ENCODE data around the gene PREPL. TPM values are rescaled to one million over a fixed set of nuclear protein-coding genes. Genes with fewer than 3 reads are reported as not detected.

The PREPL gene
- polyA plus RNA-seq, 1 donor (not counting 4 experiments of a cell fraction or from before 2014, with no cell fraction given): 36.4 TPM

- no peaks in the 10 kb centered on the region for H3K9me1 ChIP-seq (ENCODE audit: control insufficient read depth, extremely low read depth, insufficient read depth, low read length)
- no peaks in the 10 kb centered on the region for H3K27me3 ChIP-seq (ENCODE audit: control insufficient read depth, extremely low read depth, insufficient read depth, low read length)
- FAIRE-seq (no peak), DNase-seq (ENCODE audit: low read depth, low spot score) (no peak)
- no peaks in the 10 kb centered on the region for H3K9me3 ChIP-seq (ENCODE audit: control insufficient read depth, low read depth, low read length)
- no peak overlapping the region for H2AFZ ChIP-seq (ENCODE audit: control insufficient read depth, low read length)
- no peak overlapping the region for H3K27ac ChIP-seq (ENCODE audit: control insufficient read depth, insufficient read depth, low read length)
- H3K4me3 ChIP-seq (ENCODE audit: control insufficient read depth in 2 of 3, extremely low read depth in 1 of 3, insufficient read depth in 2 of 3, low read depth in 1 of 3, low read length in 3 of 3): no peak overlapping the region
- H4K20me1 ChIP-seq (ENCODE audit: control insufficient read depth, extremely low read depth, insufficient read depth, low read length): no peaks in the 10 kb centered on the region
- TF ChIP-seq EZH2 (IDR thresholded peaks at IDR 0.05; ENCODE audit: low read length): no peak
- no peak for TF ChIP-seq CTCF (optimal IDR thresholded peaks at IDR 0.05 in 1 of 3, IDR thresholded peaks at IDR 0.05 in 1 of 3, conservative IDR thresholded peaks at IDR 0.05 in 1 of 3; ENCODE audit: extremely low read depth in 1 of 3, insufficient read depth in 2 of 3, low read length in 3 of 3)
- no peaks in the 10 kb centered on the region for H3K79me2 ChIP-seq (ENCODE audit: control insufficient read depth, insufficient read depth, low read length)
- no peak overlapping the region for H3K9ac ChIP-seq (ENCODE audit: control insufficient read depth, extremely low read depth, insufficient read depth, low read length)
- H3K4me2 ChIP-seq (ENCODE audit: control insufficient read depth, extremely low read depth, insufficient read depth, low read depth, low read length): no peak overlapping the region
- H3K36me3 ChIP-seq (ENCODE audit: control insufficient read depth in 2 of 2, extremely low read depth in 1 of 2, insufficient read depth in 2 of 2, low read length in 2 of 2): no peaks in the 10 kb centered on the region
- dilution Hi-C loops (cut with MboI; ENCODE audit: extremely low pct_ligation_motif_present, low sequenced_read_pairs): no loop called here
- H3K4me1 ChIP-seq (ENCODE audit: control insufficient read depth, extremely low read depth, insufficient read depth, low read length): no peaks in the 10 kb centered on the region
Observed at GRCh38 chr2:44273076-44273475, 88.2 kb downstream of the PREPL start.

- Histone ChIP-seq H4K20me1 (ENCODE audit: control insufficient read depth, extremely low read depth, insufficient read depth, low read length) (no peaks in the 10 kb centered on the region), H3K4me1 (ENCODE audit: control insufficient read depth, extremely low read depth, insufficient read depth, low read length) (no peaks in the 10 kb centered on the region), H2AFZ (ENCODE audit: control insufficient read depth, low read length) (no peak overlapping the region), H3K9me3 (ENCODE audit: control insufficient read depth, low read depth, low read length) (no peaks in the 10 kb centered on the region), H3K79me2 (ENCODE audit: control insufficient read depth, insufficient read depth, low read length) (no peaks in the 10 kb centered on the region), H3K27ac (ENCODE audit: control insufficient read depth, insufficient read depth, low read length) (no peak overlapping the region), H3K9me1 (ENCODE audit: control insufficient read depth, extremely low read depth, insufficient read depth, low read length) (no peaks in the 10 kb centered on the region), H3K4me3 (ENCODE audit: control insufficient read depth in 2 of 3, extremely low read depth in 1 of 3, insufficient read depth in 2 of 3, low read depth in 1 of 3, low read length in 3 of 3) (no peak overlapping the region), H3K9ac (ENCODE audit: control insufficient read depth, extremely low read depth, insufficient read depth, low read length) (no peak overlapping the region), H3K27me3 (ENCODE audit: control insufficient read depth, extremely low read depth, insufficient read depth, low read length) (no peaks in the 10 kb centered on the region), H3K4me2 (ENCODE audit: control insufficient read depth, extremely low read depth, insufficient read depth, low read depth, low read length) (no peak overlapping the region), H3K36me3 (ENCODE audit: control insufficient read depth in 2 of 2, extremely low read depth in 1 of 2, insufficient read depth in 2 of 2, low read length in 2 of 2) (no peaks in the 10 kb centered on the region)
- no peak for FAIRE-seq
- DNase-seq (ENCODE audit: low read depth, low spot score): no peak
- dilution Hi-C loops (cut with MboI; ENCODE audit: extremely low pct_ligation_motif_present, low sequenced_read_pairs): no loop called here
- TF ChIP-seq EZH2 (IDR thresholded peaks at IDR 0.05; ENCODE audit: low read length): no peak
- TF ChIP-seq CTCF (optimal IDR thresholded peaks at IDR 0.05 in 1 of 3, IDR thresholded peaks at IDR 0.05 in 1 of 3, conservative IDR thresholded peaks at IDR 0.05 in 1 of 3; ENCODE audit: extremely low read depth in 1 of 3, insufficient read depth in 2 of 3, low read length in 3 of 3): no peak
Observed at GRCh38 chr2:44271296-44271695, 90.0 kb downstream of the PREPL start.

Data from keratinocyte (primary cell).